ENCODE results near the gene GULP1.

DNA sequence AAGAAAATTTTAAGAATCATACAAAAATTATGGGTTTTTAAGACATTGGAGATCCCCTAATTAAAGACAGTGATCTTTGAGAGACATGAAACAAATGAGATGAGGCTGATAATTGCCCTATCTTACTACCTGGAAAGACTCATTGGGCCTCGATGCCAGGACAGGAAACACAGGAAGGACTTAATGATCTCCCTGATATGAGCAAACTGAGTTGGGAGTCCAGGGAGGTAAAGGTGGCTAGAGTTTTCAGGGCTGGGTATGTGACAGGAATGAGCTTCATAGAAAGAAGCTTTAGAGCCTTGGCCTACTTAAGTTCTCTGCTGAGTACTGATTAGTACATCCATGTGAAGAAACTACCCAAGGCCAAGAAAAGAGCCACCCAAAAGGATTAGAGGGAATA, 40.6 kb upstream of the GULP1 start:
- TF ChIP-seq, protein P1, sequence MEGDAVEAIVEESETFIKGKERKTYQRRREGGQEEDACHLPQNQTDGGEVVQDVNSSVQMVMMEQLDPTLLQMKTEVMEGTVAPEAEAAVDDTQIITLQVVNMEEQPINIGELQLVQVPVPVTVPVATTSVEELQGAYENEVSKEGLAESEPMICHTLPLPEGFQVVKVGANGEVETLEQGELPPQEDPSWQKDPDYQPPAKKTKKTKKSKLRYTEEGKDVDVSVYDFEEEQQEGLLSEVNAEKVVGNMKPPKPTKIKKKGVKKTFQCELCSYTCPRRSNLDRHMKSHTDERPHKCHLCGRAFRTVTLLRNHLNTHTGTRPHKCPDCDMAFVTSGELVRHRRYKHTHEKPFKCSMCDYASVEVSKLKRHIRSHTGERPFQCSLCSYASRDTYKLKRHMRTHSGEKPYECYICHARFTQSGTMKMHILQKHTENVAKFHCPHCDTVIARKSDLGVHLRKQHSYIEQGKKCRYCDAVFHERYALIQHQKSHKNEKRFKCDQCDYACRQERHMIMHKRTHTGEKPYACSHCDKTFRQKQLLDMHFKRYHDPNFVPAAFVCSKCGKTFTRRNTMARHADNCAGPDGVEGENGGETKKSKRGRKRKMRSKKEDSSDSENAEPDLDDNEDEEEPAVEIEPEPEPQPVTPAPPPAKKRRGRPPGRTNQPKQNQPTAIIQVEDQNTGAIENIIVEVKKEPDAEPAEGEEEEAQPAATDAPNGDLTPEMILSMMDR (IDR thresholded peaks at IDR 0.05) = no peak
- TF ChIP-seq POLR2A (IDR thresholded peaks at IDR 0.05) = no peak
